Glutamatergic neuron (in vitro differentiated cells): ENCODE results near the gene ABHD6. TPM values are rescaled to one million over a fixed set of nuclear protein-coding genes. Genes with fewer than 3 reads are reported as not detected.
A peak's percentile ranks its signal among the peaks of the same experiment; 100 is the strongest.

Experiments used
- DNase-seq: peaks from one replicate; pipeline ENCODE4 v3.0.0; 2022
- H3K27ac Mint-ChIP-seq: one replicate; pipeline ENCODE4 v1.8.0; 2020; ENCODE audit warnings: mild to moderate bottlenecking, mixed read lengths, inconsistent platforms; ENCODE audit not compliant: unreplicated experiment
- H3K27me3 Mint-ChIP-seq: one replicate; pipeline ENCODE4 v1.8.0; 2020; ENCODE audit warnings: mild to moderate bottlenecking, moderate library complexity, mixed read lengths, inconsistent platforms; ENCODE audit not compliant: unreplicated experiment
- H3K36me3 Mint-ChIP-seq: one replicate; pipeline ENCODE4 v1.8.0; 2020; ENCODE audit warnings: mild to moderate bottlenecking, mixed read lengths, inconsistent platforms; ENCODE audit not compliant: unreplicated experiment
- H3K4me1 Mint-ChIP-seq: one replicate; pipeline ENCODE4 v1.8.0; 2020; ENCODE audit warnings: mild to moderate bottlenecking, low read depth, mixed read lengths, inconsistent platforms; ENCODE audit not compliant: unreplicated experiment
- H3K4me3 Mint-ChIP-seq: one replicate; pipeline ENCODE4 v1.8.0; 2020; ENCODE audit warnings: mild to moderate bottlenecking, mixed read lengths, inconsistent platforms; ENCODE audit not compliant: unreplicated experiment
- H3K9me3 Mint-ChIP-seq: one replicate; pipeline ENCODE4 v1.8.0; 2020; ENCODE audit warnings: mild to moderate bottlenecking, moderate library complexity, mixed read lengths, inconsistent platforms; ENCODE audit not compliant: unreplicated experiment
- long read RNA-seq: library from polyadenylated mRNA; unstranded; transcript quantifications from one replicate; pipeline ENCODE4 v2.0.0, GENCODE V29; 2020; ENCODE audit not compliant: unreplicated experiment
- total RNA-seq: library from RNA; stranded (reverse); fragmentation: NEBNext Ultra II Directional; extraction: Animal tissue kit (Norgen Biotek cat#: 25700); gene quantifications from one replicate; pipeline ENCODE4 v1.2.1, GENCODE V29; 2021; ENCODE audit not compliant: unreplicated experiment
- TF ChIP-seq, protein P1 (sequence below): fragments of 200-600 bp; sonication (generic); IDR thresholded peaks from one replicate; pipeline ENCODE4 v1.5.0; 2021; ENCODE audit not compliant: partially characterized antibody, unreplicated experiment

ABHD6 gene, protein sequence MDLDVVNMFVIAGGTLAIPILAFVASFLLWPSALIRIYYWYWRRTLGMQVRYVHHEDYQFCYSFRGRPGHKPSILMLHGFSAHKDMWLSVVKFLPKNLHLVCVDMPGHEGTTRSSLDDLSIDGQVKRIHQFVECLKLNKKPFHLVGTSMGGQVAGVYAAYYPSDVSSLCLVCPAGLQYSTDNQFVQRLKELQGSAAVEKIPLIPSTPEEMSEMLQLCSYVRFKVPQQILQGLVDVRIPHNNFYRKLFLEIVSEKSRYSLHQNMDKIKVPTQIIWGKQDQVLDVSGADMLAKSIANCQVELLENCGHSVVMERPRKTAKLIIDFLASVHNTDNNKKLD
- 46.0 TPM for total RNA-seq
- long read RNA-seq, transcript ABHD6-201 (9 exons, 2,393 nt): major isoform, 12 of 42 reads
- long read RNA-seq, transcript ABHD6-205 (10 exons, 2,482 nt): minor isoform, 7 of 42 reads
- long read RNA-seq, partial matches to known transcripts: 17 of 42 reads
- long read RNA-seq, other reads (novel, unspliced or antisense): 6 of 42 reads

DNA sequence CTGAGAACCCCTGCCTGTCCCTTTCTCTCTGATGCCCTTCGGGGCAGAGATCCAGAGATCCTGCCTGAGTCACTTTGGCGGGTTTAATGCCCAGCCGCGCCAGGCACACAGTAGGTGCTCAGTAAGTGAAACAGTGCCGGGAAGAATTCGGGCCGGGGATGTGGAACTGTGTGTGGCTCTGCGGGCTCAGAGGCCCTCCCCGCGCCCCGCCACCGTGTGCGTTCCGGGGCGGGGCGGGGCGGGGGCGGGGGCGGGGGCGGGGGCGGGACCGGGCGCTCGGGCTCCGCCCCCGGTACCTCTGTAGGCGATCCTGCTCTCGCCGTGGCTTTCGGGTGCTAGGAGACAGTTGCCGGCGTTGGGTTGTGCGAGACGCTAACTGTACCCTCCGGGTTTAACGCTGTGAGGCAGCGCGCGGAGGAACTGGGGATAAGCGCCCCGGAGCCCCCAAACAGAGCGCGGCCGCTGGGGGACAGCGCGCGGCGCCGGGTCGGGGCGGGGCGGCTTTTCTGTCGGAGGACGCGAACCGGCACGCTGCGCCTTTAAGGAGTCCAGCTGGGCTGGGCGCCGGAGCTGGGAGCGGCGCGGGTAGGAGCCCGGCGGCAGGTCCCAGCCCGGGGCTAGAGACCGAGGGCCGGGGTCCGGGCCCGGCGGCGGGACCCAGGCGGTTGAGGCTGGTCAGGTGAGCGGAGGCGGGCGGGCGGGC, at the start of gene ABHD6:
Gene ABHD6 (plus strand): TSS at position 555 of the 703 bp plus-strand sequence. CDS start 18,795 bp downstream, outside the sequence.
- Mint-ChIP-seq H3K27me3 (peaks cover 10% of the 10 kb centered on the region), H3K36me3 (no peaks in the 10 kb centered on the region), H3K27ac (peak within 1 kb of the TSS; percentile 84), H3K4me1 (peaks cover 44% of the 10 kb centered on the region), H3K9me3 (peaks cover 11% of the 10 kb centered on the region), H3K4me3 (peak within 1 kb of the TSS; percentile 97)
- TF ChIP-seq, protein P1, sequence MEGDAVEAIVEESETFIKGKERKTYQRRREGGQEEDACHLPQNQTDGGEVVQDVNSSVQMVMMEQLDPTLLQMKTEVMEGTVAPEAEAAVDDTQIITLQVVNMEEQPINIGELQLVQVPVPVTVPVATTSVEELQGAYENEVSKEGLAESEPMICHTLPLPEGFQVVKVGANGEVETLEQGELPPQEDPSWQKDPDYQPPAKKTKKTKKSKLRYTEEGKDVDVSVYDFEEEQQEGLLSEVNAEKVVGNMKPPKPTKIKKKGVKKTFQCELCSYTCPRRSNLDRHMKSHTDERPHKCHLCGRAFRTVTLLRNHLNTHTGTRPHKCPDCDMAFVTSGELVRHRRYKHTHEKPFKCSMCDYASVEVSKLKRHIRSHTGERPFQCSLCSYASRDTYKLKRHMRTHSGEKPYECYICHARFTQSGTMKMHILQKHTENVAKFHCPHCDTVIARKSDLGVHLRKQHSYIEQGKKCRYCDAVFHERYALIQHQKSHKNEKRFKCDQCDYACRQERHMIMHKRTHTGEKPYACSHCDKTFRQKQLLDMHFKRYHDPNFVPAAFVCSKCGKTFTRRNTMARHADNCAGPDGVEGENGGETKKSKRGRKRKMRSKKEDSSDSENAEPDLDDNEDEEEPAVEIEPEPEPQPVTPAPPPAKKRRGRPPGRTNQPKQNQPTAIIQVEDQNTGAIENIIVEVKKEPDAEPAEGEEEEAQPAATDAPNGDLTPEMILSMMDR: no peak
- DNase-seq: peak; percentile 87

DNA sequence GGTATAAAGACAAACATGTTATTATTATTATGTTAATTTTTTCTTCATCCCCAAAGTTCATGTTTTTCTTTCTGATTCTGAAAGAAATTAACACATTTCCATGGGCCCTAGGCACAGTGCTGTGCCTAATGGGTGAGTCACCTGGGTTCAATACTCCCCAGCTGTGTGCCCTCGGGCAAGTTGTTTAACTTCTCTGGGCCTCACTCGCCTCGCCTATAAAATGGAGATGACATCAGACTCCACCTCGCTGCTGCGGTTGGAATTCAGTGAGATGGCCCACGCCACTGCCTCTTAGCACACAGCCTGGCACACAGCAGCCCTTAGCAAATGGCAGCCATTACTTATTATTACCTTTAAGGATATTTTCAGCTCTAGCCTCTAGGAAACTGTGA, 49.4 kb upstream of the ABHD6 start:
- no peak for DNase-seq
- Mint-ChIP-seq H3K27ac (no peak overlapping the region), H3K4me3 (no peak overlapping the region), H3K9me3 (peaks cover 4% of the 10 kb centered on the region), H3K4me1 (peaks cover 36% of the 10 kb centered on the region), H3K27me3 (peaks cover 6% of the 10 kb centered on the region), H3K36me3 (peaks cover 6% of the 10 kb centered on the region)
- TF ChIP-seq, protein P1: no peak

DNA sequence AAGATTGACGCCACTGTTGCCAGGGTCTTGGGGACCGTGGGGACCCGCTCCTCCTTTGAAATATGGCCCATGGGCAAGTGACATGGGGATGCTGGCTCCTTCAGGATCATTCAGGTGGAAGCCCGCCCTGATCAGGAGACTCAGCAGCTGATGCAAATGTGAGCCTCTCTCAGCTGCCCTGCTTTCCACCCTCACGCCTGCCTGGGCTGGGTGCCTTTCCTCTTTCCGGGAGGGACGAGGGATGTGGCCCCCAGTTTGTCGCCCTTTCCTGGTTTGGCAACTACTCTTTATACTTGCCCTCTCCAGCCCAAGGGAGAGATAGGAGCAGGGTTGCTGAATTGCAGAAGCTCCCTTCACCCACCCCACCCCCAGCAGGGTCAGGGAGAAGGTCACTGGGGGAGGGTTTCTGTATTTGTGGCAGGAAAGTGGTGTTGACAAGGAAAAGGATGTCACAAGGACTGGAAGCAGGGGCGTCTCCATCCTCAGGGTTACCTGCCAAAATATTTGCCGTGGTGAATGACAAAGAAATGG, 48.6 kb upstream of the ABHD6 start:
- Mint-ChIP-seq H3K36me3 (peaks cover 6% of the 10 kb centered on the region), H3K4me3 (no peak overlapping the region), H3K27ac (peak overlapping the region; percentile 43), H3K9me3 (peaks cover 5% of the 10 kb centered on the region), H3K4me1 (peaks cover 36% of the 10 kb centered on the region), H3K27me3 (peaks cover 4% of the 10 kb centered on the region)
- DNase-seq: no peak
- TF ChIP-seq, protein P1: no peak

DNA sequence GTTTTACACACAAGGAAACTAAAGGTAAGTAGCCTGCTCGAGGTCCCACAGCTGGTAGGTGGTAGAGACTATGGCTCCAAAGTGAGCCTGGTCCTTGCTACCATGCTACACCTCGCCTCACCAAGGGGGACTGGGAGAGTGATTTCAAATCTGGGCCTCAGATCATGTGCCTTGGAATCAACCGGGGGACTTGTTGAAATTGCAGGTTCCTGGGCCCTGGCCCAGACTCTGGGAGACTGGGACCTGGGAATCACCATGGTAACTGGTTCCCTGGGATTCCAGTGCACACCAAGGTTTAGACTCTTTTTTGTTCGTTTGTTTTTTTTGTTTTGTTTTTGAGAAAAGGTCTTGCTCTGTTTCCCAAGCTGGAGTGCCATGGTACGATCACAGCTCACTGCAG, 47.9 kb upstream of the ABHD6 start:
- H3K4me3 Mint-ChIP-seq: no peak overlapping the region
- TF ChIP-seq, protein P1: no peak
- H3K4me1 Mint-ChIP-seq: peaks cover 36% of the 10 kb centered on the region
- H3K36me3 Mint-ChIP-seq: peaks cover 6% of the 10 kb centered on the region
- no peak for DNase-seq
- peaks cover 4% of the 10 kb centered on the region for H3K27me3 Mint-ChIP-seq
- H3K9me3 Mint-ChIP-seq: peaks cover 5% of the 10 kb centered on the region
- H3K27ac Mint-ChIP-seq: no peak overlapping the region
